HPDE6-E6E7 (cell line): ENCODE data around the gene NRBF2.

ENCODE experiments used
- DNase-seq: peaks from one replicate; pipeline ENCODE4 v3.0.0; 2011; ENCODE audit warnings: missing footprints; ENCODE audit errors: extremely low spot score

NRBF2 gene

DNA sequence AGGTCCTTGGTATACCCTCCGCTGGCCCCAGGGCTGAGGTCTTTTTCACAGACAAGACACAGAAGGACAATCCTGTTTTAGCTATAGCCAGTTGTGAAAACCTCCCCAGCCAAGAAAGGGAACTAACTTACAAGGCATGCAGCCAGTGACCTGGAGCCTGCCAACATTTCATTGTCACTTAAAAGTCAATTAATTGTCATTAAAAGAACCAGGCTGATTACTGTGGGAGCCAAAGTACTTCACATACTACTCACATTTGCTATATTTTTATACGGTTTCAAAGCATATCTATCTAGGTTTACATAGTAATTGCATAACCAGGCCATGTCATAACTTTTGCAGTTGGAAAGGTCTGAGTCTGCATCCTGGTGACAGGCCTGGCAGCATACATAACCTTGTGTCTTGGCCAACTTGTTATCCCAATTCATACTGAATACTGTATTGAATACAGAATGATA, 31.1 kb downstream of the NRBF2 start:
- no peak for DNase-seq

DNA sequence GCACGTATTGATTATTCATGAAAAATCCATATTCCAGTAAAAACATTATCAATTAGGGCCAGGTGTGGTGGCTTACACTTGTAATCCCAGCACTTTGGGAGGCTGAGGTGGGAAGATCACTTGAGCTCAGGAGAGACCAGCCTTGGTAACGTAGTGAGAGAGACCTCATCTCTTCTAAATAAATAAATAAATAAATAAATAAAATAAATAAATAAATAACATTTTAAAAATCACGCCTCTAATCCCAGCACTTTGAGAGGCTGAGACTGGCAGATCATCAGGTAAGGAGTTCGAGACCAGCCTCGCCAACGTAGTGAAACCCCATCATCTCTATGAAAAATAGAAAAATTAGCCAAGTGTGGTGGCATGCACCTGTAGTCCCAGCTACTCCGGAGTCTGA, 32.1 kb downstream of the NRBF2 start:
- DNase-seq, result no peak

DNA sequence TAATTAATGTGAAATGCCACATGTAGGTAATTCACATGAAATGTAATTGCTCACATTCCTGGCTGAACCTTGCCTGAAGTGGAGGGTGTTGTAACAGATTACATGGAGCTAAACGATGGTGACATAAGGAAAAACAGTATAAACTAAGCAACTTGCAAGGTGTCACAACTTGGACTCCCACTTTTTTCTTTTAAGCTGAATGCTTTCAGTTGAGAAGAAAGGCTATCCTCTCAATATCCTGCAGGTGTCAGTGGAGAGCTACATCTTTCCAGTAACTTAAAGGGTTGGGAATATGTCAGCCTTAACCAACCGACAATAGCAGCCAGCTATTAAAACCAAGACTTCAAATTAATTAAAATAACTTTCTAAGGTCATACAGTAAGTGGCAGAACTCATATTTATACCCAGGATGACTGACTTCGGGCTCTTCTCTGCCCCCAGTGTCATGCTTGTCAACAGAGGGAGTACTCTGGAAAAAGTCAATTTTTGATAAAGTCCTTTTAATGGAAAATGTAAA, 33.7 kb downstream of the NRBF2 start:
- DNase-seq, result peak; percentile 9

DNA sequence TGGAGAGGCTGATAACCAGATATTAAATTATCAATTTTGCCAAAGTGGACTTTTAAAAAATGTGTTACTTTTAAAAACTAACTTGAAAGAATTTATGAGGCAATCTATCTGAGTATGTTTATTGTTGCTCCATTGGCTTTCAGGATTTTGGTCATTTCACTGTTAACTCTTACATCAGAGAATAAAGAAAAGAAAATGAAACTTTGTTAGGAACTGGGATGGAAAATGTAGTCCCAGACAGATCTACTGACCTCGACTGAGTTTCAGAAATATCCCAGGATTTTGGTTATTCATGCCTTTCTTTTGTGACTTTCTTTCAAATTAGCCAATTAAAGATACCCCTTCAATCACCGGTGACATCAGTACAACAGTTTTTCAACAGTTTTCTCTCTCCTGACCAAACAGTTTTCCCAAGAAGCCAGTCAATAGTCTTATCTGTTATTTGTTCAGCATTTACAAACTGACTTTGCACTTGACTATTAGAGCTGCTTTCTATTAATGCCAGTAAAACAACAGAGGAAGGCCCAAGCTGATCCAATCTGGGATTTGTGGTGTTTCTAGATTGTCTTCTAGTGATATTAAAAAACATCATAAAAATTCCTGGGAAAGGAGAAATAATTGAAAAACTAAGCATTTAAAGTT, 35.8 kb downstream of the NRBF2 start:
- DNase-seq, result no peak

DNA sequence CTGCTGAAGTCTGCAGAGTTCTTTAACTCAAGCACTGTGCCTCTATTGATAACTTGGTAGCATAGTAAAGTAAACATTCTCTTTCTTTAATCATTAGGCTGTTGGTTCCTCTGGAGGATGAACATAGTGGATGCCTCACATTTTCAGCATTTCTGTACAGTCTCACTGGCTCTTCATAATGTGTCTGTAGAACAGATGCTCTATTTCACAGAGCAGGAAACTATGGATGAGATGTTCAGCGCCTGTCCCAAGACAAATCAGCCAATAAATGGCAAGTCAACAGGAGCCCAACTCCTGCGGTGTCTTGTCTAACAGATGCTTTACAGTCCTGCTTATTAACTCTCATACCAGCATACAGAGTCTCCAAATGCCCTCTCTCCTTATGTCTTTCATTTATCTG, 36.5 kb downstream of the NRBF2 start:
- DNase-seq, result no peak

DNA sequence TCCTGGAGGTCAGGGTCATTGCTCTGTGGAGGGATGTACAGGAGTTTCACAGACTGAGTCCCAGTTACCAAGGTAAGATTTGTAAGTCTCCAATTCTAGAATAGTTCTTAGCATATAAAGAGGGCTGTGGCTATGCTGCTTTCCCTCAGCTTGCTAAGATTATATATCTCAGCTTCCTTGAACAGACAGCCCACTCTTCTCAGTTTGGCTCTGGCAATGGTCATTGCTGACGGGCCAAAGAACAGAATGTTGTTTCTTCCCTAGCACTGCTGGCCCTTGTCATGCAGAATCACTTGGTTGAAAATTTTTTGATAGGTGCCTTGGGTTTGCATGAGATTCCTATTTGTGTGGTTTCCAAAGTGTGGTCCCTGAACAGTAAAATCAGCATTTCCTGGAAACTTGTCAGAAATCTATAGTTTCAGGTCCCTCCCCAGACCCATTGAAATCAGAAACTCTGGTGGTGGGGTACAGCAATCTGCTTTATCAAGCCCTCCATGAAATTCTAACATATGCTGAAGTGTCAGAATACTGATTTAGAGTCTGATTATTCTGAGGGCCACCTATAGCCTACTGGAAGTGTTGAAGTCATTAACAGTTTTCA, 38.2 kb downstream of the NRBF2 start:
- DNase-seq, result no peak

DNA sequence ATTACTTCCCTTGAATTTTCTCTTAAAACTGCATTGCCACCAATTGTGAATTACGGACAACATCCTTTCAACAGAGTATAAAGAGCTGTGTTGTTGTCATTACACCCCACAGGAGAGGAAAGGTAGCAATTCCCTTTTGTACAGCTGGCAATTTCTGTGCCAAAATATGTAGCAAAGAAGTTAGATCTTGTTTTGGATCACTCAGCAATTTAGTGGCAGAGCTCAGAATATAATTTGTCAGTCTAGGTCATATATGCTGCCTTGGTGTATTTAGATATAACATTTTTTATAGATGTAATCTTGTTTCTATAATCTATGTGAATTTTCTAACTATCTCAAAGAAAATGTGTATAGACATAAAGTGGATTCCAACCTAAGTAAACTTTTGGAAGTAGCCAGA, 38.8 kb downstream of the NRBF2 start:
- DNase-seq, result no peak

DNA sequence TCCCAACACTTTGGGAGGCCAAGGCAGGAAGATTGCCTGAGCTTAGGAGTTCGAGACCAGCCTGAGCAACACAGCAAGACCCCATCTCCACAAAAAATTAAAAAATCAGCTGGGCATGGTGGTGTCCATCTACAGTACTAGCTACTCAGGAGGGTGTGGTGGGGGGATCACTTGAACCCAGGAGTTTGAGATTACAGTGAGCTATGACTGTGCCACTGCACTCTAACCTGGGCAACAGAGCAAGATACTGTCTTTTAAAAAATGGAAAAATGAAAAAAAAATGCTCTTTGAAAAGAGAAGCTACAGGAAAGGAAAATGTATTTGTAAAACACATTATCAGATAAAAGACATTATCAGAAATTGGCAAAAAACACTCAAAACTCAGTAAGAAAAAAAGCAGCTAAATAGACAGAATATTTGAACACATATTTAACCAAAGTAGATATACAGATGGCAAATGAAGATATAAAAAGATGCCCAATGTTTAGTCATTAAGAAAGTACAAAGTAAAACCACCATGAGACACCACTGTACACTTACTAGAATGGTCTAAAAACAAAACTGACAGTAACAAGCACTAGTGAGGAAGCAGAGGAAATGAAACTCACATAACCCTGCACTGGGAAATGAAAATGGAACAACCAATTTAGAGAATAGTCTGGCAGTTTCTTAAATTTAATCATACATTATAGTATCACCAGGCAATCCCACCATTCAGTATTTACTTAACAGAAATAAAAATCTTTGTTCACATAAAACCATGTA, 40.5 kb downstream of the NRBF2 start:
- no peak for DNase-seq

DNA sequence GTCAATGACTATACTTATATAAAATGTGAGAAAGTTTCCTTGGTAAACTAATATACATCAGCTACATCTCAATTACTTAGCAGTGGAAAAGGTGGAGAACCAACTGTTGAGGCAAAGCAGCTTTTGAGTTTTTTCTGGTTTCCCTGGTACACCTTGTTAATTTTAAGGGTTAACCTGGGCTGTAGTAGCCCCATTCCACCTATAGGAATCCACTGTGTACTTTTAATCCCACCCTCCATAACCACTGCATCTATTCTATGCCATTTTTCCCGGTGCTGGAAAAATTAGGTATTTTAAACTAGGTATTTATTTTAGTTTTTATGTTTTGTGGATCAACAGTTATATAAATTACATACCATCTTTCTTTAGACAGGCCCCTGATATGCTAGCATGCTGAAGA, 42.4 kb downstream of the NRBF2 start:
- no peak for DNase-seq

DNA sequence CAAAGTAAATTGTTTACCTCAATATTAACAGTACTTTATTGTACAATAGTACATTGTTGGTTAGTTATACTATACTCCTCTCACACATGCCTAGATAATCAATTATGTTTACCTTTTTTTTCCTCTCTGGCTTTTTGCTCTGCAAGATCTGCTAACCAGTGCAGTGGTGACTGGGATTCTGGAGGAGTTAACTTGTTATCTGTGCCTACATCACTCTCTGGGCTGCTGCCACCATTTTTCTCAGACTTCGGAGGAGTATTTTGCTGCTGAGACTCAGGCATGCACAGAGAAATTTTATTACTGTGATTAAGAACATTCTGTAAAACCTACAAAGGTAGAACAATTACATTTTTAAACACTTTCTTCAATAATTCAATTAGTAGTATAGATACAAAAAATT, 59.7 kb downstream of the NRBF2 start:
- DNase-seq, result no peak

DNA sequence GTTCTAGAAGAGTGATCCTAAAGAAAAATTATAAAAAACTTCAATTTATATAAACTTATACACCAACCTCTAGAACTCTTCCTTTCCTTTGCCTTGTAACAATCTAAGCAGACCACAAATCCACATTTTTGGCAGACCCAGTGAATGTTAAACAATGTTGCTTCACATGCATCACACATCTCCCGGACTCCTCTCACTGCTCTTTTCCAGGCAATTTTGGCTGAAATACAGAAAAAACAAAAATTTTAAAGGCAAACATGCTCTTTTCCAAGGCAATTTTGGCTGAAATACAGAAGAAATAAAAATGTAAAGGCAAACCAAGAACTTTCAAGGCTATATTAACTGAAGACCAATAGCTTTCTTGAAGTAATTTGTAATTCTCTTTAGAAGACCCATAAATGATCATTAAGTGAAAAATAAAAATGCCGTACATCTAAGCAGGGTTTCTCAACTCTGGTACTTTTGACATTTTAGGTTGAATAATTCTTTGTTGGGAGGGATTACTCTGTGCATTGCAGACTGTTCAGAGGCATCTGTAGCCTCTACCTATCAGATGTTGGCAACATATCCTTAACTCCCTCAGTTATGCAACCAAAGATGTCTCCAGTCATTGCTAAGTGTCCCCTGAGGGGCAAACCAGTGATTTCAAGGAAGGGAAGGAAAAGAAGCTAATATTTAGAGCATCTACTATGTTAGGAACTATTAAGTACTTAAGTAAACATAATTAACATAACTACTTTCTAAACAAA, 64.4 kb downstream of the NRBF2 start:
- no peak for DNase-seq

DNA sequence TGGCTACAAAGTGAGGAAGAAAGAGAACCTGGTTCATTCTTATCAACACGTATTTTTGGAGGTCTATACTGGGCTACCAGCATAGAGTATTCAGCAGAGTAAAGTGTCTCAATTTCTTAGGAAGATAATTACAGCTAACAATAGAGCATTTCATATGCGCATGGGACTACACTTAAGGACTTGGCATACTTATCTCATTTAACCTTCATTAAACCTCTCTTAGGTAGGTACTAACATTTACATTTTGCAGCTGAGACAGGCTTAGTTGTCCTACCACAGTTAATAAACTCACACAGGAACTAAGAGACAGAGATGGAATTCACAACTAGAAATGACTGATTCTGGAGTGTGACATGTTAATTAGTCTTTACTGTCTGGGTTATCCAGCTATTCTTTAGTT, 66.6 kb downstream of the NRBF2 start:
- no peak for DNase-seq

DNA sequence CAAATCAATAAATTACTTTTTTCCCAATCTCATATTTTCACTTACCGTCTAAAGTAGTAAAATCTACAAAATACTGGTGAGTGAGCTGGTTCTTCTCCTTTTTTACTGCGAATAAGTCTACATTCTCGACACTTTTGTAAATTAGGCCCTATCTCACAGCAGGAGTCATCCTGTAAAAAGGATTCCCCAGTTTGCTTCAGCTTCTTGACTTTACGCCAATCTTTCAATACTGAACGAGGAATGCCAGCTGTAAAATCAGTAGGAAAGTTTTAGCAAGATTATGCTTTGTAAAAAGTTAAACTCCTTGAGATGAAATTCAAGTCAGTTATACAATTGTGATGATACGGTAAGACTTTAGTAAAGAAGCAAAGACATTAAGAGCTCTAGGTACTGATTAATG, 67.3 kb downstream of the NRBF2 start:
- DNase-seq, result no peak

DNA sequence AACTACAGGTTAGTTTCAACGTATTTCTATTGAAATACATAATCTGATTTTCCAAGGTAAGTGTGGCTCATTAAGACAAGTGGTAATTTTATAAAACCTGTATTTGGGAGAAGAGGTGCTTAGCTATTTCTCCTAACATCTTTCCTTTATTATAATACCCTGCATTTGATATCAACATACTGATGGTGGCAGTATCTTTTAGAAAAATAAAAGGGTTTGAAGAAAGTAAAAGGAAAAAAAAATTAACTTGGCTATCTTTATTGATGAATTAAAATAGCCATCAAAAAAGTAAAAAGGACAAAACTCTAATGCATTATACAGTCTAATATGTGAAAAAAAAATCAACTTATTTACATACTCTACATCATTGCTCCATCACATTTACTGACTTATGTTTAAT, 68.0 kb downstream of the NRBF2 start:
- no peak for DNase-seq
